ENCODE data around the gene SPDYE6. TPM values are rescaled to one million over a fixed set of nuclear protein-coding genes. Genes with fewer than 3 reads are reported as not detected.

The SPDYE6 gene
- polyA plus RNA-seq, 1 donor (not counting 4 experiments of a cell fraction or from before 2014, with no cell fraction given) = not detected

- dilution Hi-C loops (cut with MboI; ENCODE audit: extremely low pct_ligation_motif_present, low sequenced_read_pairs) = no loop called here
- H3K4me3 ChIP-seq (ENCODE audit: control insufficient read depth in 2 of 3, extremely low read depth in 1 of 3, insufficient read depth in 2 of 3, low read depth in 1 of 3, low read length in 3 of 3) = no peak overlapping the region
Measured at GRCh38 chr7:102393467-102393866, 37.2 kb upstream of the SPDYE6 start.

GRCh38 chr7:102392330-102392729 is 36.1 kb upstream of the SPDYE6 start:
- Histone ChIP-seq H4K20me1 (ENCODE audit: control insufficient read depth, extremely low read depth, insufficient read depth, low read length) (no peaks in the 10 kb centered on the region), H3K9me1 (ENCODE audit: control insufficient read depth, extremely low read depth, insufficient read depth, low read length) (no peaks in the 10 kb centered on the region), H3K9ac (ENCODE audit: control insufficient read depth, extremely low read depth, insufficient read depth, low read length) (no peak overlapping the region), H2AFZ (ENCODE audit: control insufficient read depth, low read length) (no peak overlapping the region), H3K79me2 (ENCODE audit: control insufficient read depth, insufficient read depth, low read length) (peaks cover 11% of the 10 kb centered on the region), H3K9me3 (ENCODE audit: control insufficient read depth, low read depth, low read length) (no peaks in the 10 kb centered on the region), H3K27ac (ENCODE audit: control insufficient read depth, insufficient read depth, low read length) (no peak overlapping the region), H3K36me3 (ENCODE audit: control insufficient read depth in 2 of 2, extremely low read depth in 1 of 2, insufficient read depth in 2 of 2, low read length in 2 of 2) (peaks cover 7 to 8% of the 10 kb centered on the region in 2 experiments), H3K4me3 (ENCODE audit: control insufficient read depth in 2 of 3, extremely low read depth in 1 of 3, insufficient read depth in 2 of 3, low read depth in 1 of 3, low read length in 3 of 3) (no peak overlapping the region), H3K27me3 (ENCODE audit: control insufficient read depth, extremely low read depth, insufficient read depth, low read length) (no peaks in the 10 kb centered on the region), H3K4me2 (ENCODE audit: control insufficient read depth, extremely low read depth, insufficient read depth, low read depth, low read length) (no peak overlapping the region), H3K4me1 (ENCODE audit: control insufficient read depth, extremely low read depth, insufficient read depth, low read length) (peaks cover 6% of the 10 kb centered on the region)
- DNase-seq (ENCODE audit: low read depth, low spot score) (no peak), FAIRE-seq (no peak)
- dilution Hi-C loops (cut with MboI; ENCODE audit: extremely low pct_ligation_motif_present, low sequenced_read_pairs) = no loop called here
- TF ChIP-seq CTCF (optimal IDR thresholded peaks at IDR 0.05 in 1 of 3, IDR thresholded peaks at IDR 0.05 in 1 of 3, conservative IDR thresholded peaks at IDR 0.05 in 1 of 3; ENCODE audit: extremely low read depth in 1 of 3, insufficient read depth in 2 of 3, low read length in 3 of 3) (no peak), EZH2 (IDR thresholded peaks at IDR 0.05; ENCODE audit: low read length) (no peak)

More at GRCh38 chr7:102393467-102393866, 37.2 kb upstream of the SPDYE6 start:
- no peak overlapping the region for H2AFZ ChIP-seq (ENCODE audit: control insufficient read depth, low read length)
- no peaks in the 10 kb centered on the region for H3K9me3 ChIP-seq (ENCODE audit: control insufficient read depth, low read depth, low read length)
- DNase-seq (ENCODE audit: low read depth, low spot score) (no peak), FAIRE-seq (no peak)
- H3K27ac ChIP-seq (ENCODE audit: control insufficient read depth, insufficient read depth, low read length) = no peak overlapping the region
- no peak overlapping the region for H3K4me2 ChIP-seq (ENCODE audit: control insufficient read depth, extremely low read depth, insufficient read depth, low read depth, low read length)
- no peak overlapping the region for H3K9ac ChIP-seq (ENCODE audit: control insufficient read depth, extremely low read depth, insufficient read depth, low read length)
- H3K27me3 ChIP-seq (ENCODE audit: control insufficient read depth, extremely low read depth, insufficient read depth, low read length) = no peaks in the 10 kb centered on the region
- H3K79me2 ChIP-seq (ENCODE audit: control insufficient read depth, insufficient read depth, low read length) = peaks cover 13% of the 10 kb centered on the region
- peaks cover 7 to 8% of the 10 kb centered on the region in 2 experiments for H3K36me3 ChIP-seq (ENCODE audit: control insufficient read depth in 2 of 2, extremely low read depth in 1 of 2, insufficient read depth in 2 of 2, low read length in 2 of 2)
- no peaks in the 10 kb centered on the region for H4K20me1 ChIP-seq (ENCODE audit: control insufficient read depth, extremely low read depth, insufficient read depth, low read length)
- no peaks in the 10 kb centered on the region for H3K9me1 ChIP-seq (ENCODE audit: control insufficient read depth, extremely low read depth, insufficient read depth, low read length)
- H3K4me1 ChIP-seq (ENCODE audit: control insufficient read depth, extremely low read depth, insufficient read depth, low read length) = peaks cover 8% of the 10 kb centered on the region
- TF ChIP-seq EZH2 (IDR thresholded peaks at IDR 0.05; ENCODE audit: low read length) (no peak), CTCF (optimal IDR thresholded peaks at IDR 0.05 in 1 of 3, IDR thresholded peaks at IDR 0.05 in 1 of 3, conservative IDR thresholded peaks at IDR 0.05 in 1 of 3; ENCODE audit: extremely low read depth in 1 of 3, insufficient read depth in 2 of 3, low read length in 3 of 3) (no peak)
